Mesodermal cell (in vitro differentiated cells): ENCODE data around the gene MPST.
"Not testable (repeated sequence)": the region's sequence is repeated elsewhere in the genome, so short reads cannot be mapped to it uniquely, and the experiment has no call there.

Experiments used
- H3K27ac ChIP-seq: 2 replicates; pipeline ENCODE4 v1.7.0; 2013; ENCODE audit warnings: mild to moderate bottlenecking, low read depth, low read length, moderate library complexity; ENCODE audit not compliant: severe bottlenecking
- H3K36me3 ChIP-seq: 2 replicates; pipeline ENCODE4 v1.7.1; 2013; ENCODE audit warnings: mild to moderate bottlenecking, low read length, moderate library complexity; ENCODE audit not compliant: control insufficient read depth, insufficient read depth
- H3K4me1 ChIP-seq: one replicate; pipeline ENCODE4 v1.7.1; 2013; ENCODE audit warnings: mild to moderate bottlenecking, low read length; ENCODE audit not compliant: insufficient read depth, control insufficient read depth, poor library complexity, severe bottlenecking
- H3K4me3 ChIP-seq: 2 replicates; pipeline ENCODE4 v1.7.0; 2013; ENCODE audit warnings: low read length, control low read depth, mild to moderate bottlenecking; ENCODE audit not compliant: insufficient read depth, poor library complexity, severe bottlenecking; ENCODE audit errors: extremely low read depth
- H3K9me3 ChIP-seq: 2 replicates; pipeline ENCODE4 v1.7.1; 2013; ENCODE audit warnings: mild to moderate bottlenecking, low read length, moderate library complexity; ENCODE audit not compliant: control insufficient read depth
- WGBS, 2 experiments: methylation state at CpG; one replicate each; pipeline ENCODE4 v1.1.5; 2013; ENCODE audit warnings: missing lambda C conversion rate in 2 of 2; ENCODE audit not compliant: insufficient coverage in 2 of 2; 5-methylcytosine and 5-hydroxymethylcytosine counted together

Gene MPST

GRCh38 chr22:36986242-36986821 lies 33.2 kb upstream of the MPST start:
- 20 to 63% methylated on average over 4 to 7 of the region's 8 CpGs for WGBS, 2 experiments
- no peaks in the 10 kb centered on the region for H3K36me3 ChIP-seq
- no peak overlapping the region for H3K27ac ChIP-seq
- H3K9me3 ChIP-seq, result peaks cover 13% of the 10 kb centered on the region
- no peaks in the 10 kb centered on the region for H3K4me1 ChIP-seq
- H3K4me3 ChIP-seq, result no peak overlapping the region

DNA sequence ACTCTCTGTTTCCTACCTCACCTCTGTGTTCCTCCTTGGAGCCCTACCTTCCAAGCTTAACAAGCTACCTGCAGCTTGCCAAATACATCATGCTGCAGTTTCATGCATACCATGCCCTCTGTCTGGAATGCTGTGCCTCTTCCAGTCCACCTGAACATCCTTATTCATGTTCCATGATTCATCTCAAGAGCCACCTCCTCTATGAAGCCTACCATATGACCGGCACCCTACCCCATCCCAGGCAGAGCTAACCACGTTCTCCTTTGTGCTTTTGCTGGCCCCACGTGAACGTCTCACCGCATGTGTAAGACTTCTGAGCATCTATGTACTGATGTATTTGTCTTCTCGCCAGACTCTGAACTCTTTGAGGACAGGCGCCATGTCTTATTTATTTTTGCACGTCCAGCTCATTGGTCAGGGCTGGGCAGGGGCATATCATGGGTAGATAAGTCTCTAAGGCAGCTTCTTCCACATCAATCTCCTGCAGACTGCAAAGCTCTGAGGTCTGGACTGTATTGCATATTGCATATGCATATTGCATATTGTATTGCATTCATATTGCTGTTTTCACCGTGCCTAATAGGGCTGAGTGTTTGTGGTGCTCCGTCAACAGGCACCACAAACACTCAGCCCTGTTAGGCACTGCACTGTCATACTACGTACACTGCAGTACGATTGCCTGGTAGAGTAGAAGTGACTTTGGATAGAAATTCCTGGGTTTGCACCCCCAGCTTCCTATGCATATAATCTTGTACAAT lies 31.3 kb upstream of the MPST start:
- Histone ChIP-seq H3K27ac (no peak overlapping the region), H3K9me3 (peaks cover 13% of the 10 kb centered on the region), H3K36me3 (no peaks in the 10 kb centered on the region), H3K4me3 (no peak overlapping the region), H3K4me1 (no peaks in the 10 kb centered on the region)
- WGBS, 2 experiments, result 67 to 73% methylated on average over 6 to 9 of the region's 12 CpGs

- H3K36me3 ChIP-seq, H3K4me1 ChIP-seq, H3K27ac ChIP-seq, H3K4me3 ChIP-seq: not testable (repeated sequence)
- WGBS, 2 experiments, result 68 to 83% methylated on average over 2 to 3 of the region's 4 CpGs
- H3K9me3 ChIP-seq, result peaks cover 13% of the 10 kb centered on the region
Measured at GRCh38 chr22:36989012-36989411, 30.5 kb upstream of the MPST start.

DNA sequence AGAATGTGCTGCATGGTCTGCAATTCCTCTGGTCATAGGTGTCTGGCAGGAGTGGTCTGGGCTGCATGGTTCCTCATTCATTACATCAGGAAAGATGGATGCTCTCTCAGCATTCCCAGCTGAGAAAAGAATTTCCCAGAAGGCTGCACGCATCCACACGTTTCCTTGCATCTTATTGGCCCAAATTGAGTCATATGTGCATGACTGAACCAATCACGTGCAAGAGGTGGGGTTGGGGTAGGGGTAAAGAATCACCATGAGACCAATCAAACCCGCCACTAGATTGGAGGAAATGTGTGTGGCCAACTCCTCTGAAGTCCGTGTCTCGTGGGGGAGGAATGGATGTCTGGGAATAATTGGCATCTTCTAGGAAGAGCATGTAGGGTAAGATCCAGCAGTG lies 29.1 kb upstream of the MPST start:
- no peak overlapping the region for H3K4me3 ChIP-seq
- H3K9me3 ChIP-seq, result peaks cover 10% of the 10 kb centered on the region
- no peaks in the 10 kb centered on the region for H3K36me3 ChIP-seq
- H3K4me1 ChIP-seq, result no peaks in the 10 kb centered on the region
- 79 to 86% methylated on average over 4 to 6 of the region's 6 CpGs for WGBS, 2 experiments
- H3K27ac ChIP-seq, result no peak overlapping the region

DNA sequence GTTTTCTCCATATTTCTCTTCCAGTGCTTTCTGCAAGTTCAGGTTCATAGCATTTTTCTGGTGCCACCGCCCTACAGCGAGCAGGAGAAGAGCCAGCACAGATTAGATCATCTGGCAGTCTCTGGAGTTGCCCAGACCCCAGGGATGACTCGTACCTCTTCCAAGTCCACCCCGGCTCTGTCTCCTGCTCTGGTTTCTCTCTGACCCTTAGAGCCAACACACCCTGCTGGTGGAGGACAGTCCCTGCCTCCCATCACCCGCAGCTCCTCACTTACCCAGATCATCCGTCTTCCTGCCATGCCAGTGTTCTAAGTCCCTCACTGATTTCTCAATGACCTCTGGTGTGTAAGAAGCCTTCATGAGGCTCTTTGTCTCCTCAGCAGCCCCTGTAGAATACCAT lies 28.3 kb upstream of the MPST start:
- 53 to 69% methylated on average over 5 to 6 of the region's 6 CpGs for WGBS, 2 experiments
- Histone ChIP-seq H3K9me3 (peaks cover 3% of the 10 kb centered on the region), H3K4me3 (no peak overlapping the region), H3K27ac (no peak overlapping the region), H3K36me3 (no peaks in the 10 kb centered on the region), H3K4me1 (no peaks in the 10 kb centered on the region)

DNA sequence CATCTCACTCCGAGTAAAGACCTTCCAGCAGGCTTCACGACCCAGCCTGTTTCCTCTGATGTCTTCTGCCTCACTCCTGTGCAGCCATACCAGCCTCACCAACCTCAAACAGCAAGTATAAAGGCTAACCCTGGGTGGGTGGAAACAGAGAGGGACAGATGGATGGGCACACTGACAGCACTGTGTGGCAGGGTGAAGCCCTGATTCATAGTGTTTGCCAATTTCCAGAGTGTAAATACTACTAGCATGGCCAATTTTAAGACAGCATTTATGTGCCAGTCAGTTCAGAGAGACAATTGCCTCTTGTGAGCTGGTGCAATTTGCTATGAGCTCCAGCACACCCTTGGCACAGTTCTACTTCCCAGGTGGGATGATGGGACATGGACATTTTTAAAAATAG lies 21.8 kb upstream of the MPST start:
- Histone ChIP-seq H3K36me3 (no peaks in the 10 kb centered on the region), H3K4me1 (no peaks in the 10 kb centered on the region), H3K4me3 (no peak overlapping the region), H3K9me3 (no peaks in the 10 kb centered on the region), H3K27ac (no peak overlapping the region)
- 83% methylated on average over 1 of the region's 2 CpGs; no CpG with 5 or more reads in 1 of the 2 experiments for WGBS, 2 experiments

DNA sequence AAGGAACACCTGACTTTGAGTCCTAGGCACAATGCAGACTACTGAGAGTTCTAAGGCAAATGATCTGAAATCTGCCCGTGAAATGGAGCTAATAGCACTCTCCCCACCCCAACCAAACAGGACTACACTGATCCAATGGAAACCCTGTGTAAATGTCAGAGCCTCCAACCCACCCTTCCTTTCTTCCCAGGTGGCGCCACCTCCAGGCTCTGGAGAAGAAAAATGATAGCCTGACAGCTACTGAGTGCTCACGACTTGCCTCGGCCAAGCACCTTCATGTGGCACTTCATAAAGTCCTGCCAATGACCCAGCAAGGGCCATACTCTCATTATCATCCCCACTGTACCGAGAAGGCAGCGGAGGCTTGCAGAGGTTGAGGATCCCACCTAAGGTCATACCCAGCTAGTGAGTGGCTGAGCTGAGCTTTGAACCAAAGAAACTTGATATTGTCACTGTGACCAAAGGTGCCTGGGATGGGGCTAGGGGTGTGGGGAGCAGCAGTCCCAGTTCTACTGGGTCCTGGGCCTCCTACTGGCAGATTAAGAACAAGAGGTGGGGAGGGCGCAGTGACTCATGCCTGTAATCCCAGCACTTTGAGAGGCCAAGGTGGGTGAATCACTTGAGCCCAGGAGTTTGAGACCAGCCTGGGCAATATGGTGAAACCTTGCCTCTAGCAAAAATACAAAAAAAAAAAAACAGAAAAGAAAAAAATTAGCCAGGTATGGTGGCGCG lies 20.8 kb upstream of the MPST start:
- Histone ChIP-seq H3K4me1 (no peaks in the 10 kb centered on the region), H3K9me3 (no peaks in the 10 kb centered on the region), H3K27ac (no peak overlapping the region), H3K4me3 (no peak overlapping the region), H3K36me3 (no peaks in the 10 kb centered on the region)
- 69 to 72% methylated on average over 4 to 8 of the region's 9 CpGs for WGBS, 2 experiments

DNA sequence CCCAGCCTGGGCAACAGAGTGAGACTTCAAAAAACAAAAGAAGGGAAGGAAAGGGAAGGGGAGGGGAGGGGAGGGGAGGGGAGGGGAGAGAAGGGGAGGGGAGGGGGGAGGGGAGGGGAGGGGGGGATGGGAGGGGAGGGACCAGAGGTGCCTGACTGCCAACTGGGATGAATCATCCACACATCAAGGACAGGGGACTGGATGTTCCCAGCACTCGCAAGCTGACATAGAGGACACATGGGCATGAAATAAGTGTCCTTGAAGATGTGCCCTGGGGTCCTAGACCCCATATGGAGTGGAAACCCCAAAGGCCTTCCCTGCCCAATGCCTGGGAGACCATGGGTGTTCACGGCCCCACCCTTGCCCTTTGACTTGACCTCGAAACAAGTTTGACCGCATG lies 20.1 kb upstream of the MPST start:
- H3K4me3 ChIP-seq, result no peak overlapping the region
- no peaks in the 10 kb centered on the region for H3K4me1 ChIP-seq
- H3K36me3 ChIP-seq, result no peaks in the 10 kb centered on the region
- H3K27ac ChIP-seq, result no peak overlapping the region
- H3K9me3 ChIP-seq, result no peaks in the 10 kb centered on the region
- WGBS, 2 experiments, result 96 to 98% methylated on average over 4 of the region's 4 CpGs

GRCh38 chr22:37000676-37001534 lies 18.6 kb upstream of the MPST start:
- Histone ChIP-seq H3K27ac (no peak overlapping the region), H3K9me3 (no peaks in the 10 kb centered on the region), H3K4me3 (no peak overlapping the region), H3K36me3 (no peaks in the 10 kb centered on the region), H3K4me1 (no peaks in the 10 kb centered on the region)
- WGBS, 2 experiments, result 92% methylated on average over 10 of the region's 11 CpGs

GRCh38 chr22:37001826-37002225 lies 17.7 kb upstream of the MPST start:
- no peak overlapping the region for H3K4me3 ChIP-seq
- no peaks in the 10 kb centered on the region for H3K36me3 ChIP-seq
- WGBS, 2 experiments, result 95% methylated on average over 8 to 12 of the region's 12 CpGs
- H3K9me3 ChIP-seq, result no peaks in the 10 kb centered on the region
- no peak overlapping the region for H3K27ac ChIP-seq
- no peaks in the 10 kb centered on the region for H3K4me1 ChIP-seq
